DMS 273 (cell line): ENCODE measurements around the gene ABTB2.

Experiments
- DNase-seq: peaks from one replicate; lab custom pipeline; 2025; ENCODE audit not compliant: unreplicated experiment; lab: John Stamatoyannopoulos, UW

ABTB2 gene

DNA sequence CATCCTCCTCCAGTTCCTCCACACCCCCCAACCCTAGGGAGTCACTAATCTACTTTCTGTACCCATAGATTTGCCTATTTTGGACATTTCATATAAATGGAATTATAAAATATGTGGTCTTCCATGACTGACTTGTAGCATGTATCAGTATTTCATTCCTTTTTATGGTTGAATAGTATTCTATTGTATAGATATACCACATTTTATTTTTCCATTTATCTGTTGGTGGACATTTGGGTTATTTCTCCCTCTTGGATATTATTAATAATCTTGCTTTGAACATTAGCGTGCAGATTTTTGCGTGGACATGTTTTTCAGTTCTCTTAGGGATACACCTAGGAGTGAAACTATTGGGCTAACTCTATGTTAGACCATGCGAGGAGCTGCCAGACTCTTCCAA, 229.0 kb downstream of the ABTB2 start:
- no peak for DNase-seq

DNA sequence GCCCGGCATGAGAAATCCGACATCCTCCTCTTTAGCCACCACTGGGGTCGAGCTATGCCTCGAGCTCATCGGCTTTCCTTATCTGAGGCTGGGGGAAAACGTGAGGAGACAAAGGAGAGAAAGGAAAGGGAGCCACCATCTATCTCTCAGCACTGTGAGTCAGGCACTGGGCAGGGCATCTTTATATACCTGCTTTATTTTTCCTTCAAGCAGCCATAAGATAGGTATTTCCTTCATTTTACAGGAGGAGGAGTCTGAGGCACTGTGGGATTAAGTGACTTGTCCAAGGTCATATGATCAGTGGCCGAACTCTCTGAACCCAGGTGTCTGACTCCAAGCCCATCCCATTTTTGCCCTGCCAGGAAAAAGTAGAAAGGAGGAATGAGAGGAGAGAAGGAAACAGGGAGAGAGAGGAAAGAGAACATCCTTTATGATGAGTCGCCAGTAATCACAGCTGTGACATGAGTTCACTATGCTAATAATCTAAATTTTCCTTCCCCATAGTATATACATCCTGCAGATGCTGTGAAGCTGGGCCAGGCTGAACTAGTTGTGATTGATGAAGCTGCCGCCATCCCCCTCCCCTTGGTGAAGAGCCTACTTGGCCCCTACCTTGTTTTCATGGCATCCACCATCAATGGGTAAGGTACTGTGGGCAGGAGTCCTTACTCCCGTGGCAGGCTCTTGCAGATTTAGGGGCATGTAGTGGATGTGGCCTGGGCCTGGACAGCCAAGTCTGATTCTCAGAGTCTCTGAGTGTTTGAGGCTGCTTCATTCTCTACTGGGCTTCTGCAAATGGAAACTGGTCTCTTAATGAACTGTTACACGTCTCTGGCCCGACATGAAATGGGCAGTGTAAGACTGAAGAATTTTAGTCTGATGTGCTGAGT, 230.6 kb downstream of the ABTB2 start:
- DNase-seq: no peak

GRCh38 chr11:34124885-34125668, 232.7 kb downstream of the ABTB2 start:
- no peak for DNase-seq

DNA sequence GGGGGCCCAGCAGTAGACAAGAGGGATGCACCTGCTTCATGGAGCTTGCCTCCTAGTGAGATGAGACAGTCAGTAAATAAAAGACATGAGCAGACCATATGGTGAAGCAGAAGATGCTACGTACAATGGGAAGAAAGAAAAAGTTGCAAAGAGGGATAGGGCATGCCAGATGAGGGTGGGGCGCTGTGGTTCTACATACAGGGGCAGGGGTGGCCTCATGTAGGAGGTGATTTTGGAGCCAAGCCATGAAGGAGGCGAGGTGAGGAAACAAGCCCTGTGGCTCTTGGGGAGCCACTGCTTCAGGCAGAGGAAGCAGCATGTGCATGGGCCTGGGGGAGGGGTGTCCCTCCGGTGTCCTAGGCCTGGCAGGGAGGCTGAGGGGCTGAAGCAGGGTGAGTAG, 237.2 kb downstream of the ABTB2 start:
- no peak for DNase-seq

GRCh38 chr11:34114471-34114870, 243.3 kb downstream of the ABTB2 start:
- DNase-seq: no peak

GRCh38 chr11:34114014-34114413, 243.8 kb downstream of the ABTB2 start:
- DNase-seq: no peak

GRCh38 chr11:34111722-34112270, 246.0 kb downstream of the ABTB2 start:
- DNase-seq: no peak

- DNase-seq: peak; percentile 65
Observed at GRCh38 chr11:34105957-34106504, 251.8 kb downstream of the ABTB2 start.

GRCh38 chr11:34105079-34105956, 252.5 kb downstream of the ABTB2 start, which contains the start of gene NAT10:
Gene NAT10 (plus strand): TSS chr11:34105629. CDS start chr11:34108226, 2,597 bp downstream.
- DNase-seq: peak; percentile 98

- no peak for DNase-seq
Observed at GRCh38 chr11:34104680-34105078, 253.1 kb downstream of the ABTB2 start.
